A549 (cell line): ENCODE measurements around the gene PIP5K1B.

Experiments
- HDAC2 ChIP-seq: fragments of 200-600 bp; sonication (generic); IDR thresholded peaks from 2 replicates; pipeline ENCODE4 v1.6.1; 2016
- JUN ChIP-seq, 2 experiments: fragments of >200 bp; sonication (Bioruptor Twin); formaldehyde crosslinking; IDR thresholded peaks; 2 replicates in 1 of 2; 3 replicates in 1 of 2; pipeline ENCODE4 v1.6.1; 2016 to 2017
- POLR2A ChIP-seq: IDR thresholded peaks from 2 replicates; pipeline ENCODE4 v1.6.1; 2012; ENCODE audit warnings: mild to moderate bottlenecking, low read length
- RFX5 ChIP-seq: fragments of 450-650 bp; IDR thresholded peaks from 2 replicates; pipeline ENCODE4 v1.7.1; 2014; ENCODE audit warnings: antibody characterized with exemption, mild to moderate bottlenecking, moderate library complexity
- TF ChIP-seq, protein P1 (sequence below): IDR thresholded peaks from 2 replicates; pipeline ENCODE4 v1.6.1; 2012
- TF ChIP-seq, protein P2 (sequence below): fragments of >200 bp; sonication (Bioruptor Twin); formaldehyde crosslinking; IDR thresholded peaks from 3 replicates; pipeline ENCODE4 v1.6.1; 2016

DNA sequence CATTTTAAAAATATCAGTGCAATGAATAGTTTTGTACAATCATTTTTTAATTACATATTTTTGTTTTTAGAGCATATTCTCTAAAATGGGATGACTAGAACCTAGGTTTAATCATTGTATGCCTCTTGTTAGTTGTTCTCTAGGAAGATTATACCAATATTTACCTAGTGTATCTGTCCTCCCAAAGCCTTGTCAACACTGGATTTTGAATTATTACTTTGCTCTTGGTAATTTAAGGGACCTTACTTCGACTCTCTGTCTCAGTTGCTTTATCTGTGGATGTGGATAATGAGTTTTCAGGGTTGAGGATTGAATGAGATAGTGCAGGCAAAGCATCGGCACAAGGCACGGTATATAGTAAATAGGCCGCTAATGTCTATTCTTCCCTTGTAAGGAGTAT lies 10.9 kb upstream of the PIP5K1B start:
- TF ChIP-seq, protein P1, sequence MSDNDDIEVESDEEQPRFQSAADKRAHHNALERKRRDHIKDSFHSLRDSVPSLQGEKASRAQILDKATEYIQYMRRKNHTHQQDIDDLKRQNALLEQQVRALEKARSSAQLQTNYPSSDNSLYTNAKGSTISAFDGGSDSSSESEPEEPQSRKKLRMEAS, result no peak
- no peak for TF ChIP-seq HDAC2
- no peak for TF ChIP-seq JUN (IDR thresholded peaks at IDR 0.05)
- no peak for TF ChIP-seq RFX5
- no peak for TF ChIP-seq POLR2A
- TF ChIP-seq, protein P2, sequence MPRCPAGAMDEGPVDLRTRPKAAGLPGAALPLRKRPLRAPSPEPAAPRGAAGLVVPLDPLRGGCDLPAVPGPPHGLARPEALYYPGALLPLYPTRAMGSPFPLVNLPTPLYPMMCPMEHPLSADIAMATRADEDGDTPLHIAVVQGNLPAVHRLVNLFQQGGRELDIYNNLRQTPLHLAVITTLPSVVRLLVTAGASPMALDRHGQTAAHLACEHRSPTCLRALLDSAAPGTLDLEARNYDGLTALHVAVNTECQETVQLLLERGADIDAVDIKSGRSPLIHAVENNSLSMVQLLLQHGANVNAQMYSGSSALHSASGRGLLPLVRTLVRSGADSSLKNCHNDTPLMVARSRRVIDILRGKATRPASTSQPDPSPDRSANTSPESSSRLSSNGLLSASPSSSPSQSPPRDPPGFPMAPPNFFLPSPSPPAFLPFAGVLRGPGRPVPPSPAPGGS, result no peak
